Measurements from ENCODE around the gene ANXA1. TPM values are rescaled to one million over a fixed set of nuclear protein-coding genes. Genes with fewer than 3 reads are reported as not detected.

ANXA1 gene
- total and polyA plus RNA-seq, 10 of the 15 experiments (the other 5 are each of a cell fraction or from before 2014, with no cell fraction given): 6.6 to 30.1 (median 12.6) TPM

DNA sequence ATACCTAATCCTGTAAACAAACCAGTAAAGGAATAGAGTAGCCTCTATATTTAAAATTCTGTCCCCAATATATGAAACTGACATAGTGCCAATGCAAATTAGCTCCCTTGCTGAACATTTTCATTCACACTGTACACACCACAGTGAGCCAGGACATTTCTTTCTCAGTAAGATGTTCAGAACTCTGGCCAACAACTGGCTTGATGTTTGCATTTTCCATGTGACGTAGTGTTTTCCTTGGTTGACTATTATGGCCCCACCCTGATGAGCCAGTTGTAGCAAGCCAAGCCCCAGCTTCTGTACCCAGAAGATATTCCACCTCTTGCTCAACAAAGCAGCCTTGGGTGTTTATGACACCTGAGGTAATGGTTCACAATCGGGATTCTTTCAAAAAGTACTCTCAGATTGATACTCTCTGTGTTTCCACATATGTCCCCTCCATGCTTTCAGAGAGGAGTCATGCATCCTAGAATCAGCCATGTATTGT is 17.7 kb upstream of the ANXA1 start (continued):
- TF ChIP-seq, protein P1, sequence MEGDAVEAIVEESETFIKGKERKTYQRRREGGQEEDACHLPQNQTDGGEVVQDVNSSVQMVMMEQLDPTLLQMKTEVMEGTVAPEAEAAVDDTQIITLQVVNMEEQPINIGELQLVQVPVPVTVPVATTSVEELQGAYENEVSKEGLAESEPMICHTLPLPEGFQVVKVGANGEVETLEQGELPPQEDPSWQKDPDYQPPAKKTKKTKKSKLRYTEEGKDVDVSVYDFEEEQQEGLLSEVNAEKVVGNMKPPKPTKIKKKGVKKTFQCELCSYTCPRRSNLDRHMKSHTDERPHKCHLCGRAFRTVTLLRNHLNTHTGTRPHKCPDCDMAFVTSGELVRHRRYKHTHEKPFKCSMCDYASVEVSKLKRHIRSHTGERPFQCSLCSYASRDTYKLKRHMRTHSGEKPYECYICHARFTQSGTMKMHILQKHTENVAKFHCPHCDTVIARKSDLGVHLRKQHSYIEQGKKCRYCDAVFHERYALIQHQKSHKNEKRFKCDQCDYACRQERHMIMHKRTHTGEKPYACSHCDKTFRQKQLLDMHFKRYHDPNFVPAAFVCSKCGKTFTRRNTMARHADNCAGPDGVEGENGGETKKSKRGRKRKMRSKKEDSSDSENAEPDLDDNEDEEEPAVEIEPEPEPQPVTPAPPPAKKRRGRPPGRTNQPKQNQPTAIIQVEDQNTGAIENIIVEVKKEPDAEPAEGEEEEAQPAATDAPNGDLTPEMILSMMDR (IDR thresholded peaks at IDR 0.05 in 2 of 3, conservative IDR thresholded peaks at IDR 0.05 in 1 of 3; ENCODE audit: control insufficient read depth in 2 of 3, extremely low read depth in 1 of 3, insufficient read depth in 1 of 3, low read depth in 3 of 3, low read length in 3 of 3): no peak

DNA sequence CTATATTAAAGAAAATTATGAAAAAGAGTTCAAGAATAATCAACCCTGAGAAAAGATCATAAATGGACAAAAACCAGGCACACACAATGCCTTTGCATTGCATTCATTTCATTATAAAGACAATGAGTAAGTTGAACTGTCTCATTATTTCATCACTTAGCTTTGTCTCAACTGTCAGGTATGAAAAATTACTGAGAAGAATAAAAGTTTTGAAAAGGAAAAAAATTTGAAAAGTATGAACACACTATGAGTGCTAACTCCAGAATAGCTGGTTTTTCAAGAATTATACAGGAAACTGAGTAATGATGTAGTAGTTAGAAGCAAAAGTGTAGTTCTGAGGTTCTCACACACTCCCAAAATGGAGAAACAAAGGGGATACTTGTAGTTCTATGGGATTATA is 16.3 kb upstream of the ANXA1 start:
- TF ChIP-seq NR2F1 (conservative IDR thresholded peaks at IDR 0.05) (no peak), CHD4 (IDR thresholded peaks at IDR 0.05) (no peak), SMC3 (IDR thresholded peaks at IDR 0.05; ENCODE audit: borderline replicate concordance, low read length) (no peak), SIN3A (IDR thresholded peaks at IDR 0.05; ENCODE audit: low read depth, low read length) (no peak), FOS (IDR thresholded peaks at IDR 0.05; ENCODE audit: borderline replicate concordance, extremely low read depth, insufficient read length) (no peak), CBX3 (IDR thresholded peaks at IDR 0.05; ENCODE audit: borderline replicate concordance, low read depth) (no peak), NFIC (IDR thresholded peaks at IDR 0.05; ENCODE audit: low read depth, low read length) (no peak), RCOR1 (conservative IDR thresholded peaks at IDR 0.05; ENCODE audit: low read depth, low read length) (no peak), SMAD1 (IDR thresholded peaks at IDR 0.05; ENCODE audit: low read depth, partially characterized antibody) (no peak)
- TF ChIP-seq, protein P2, sequence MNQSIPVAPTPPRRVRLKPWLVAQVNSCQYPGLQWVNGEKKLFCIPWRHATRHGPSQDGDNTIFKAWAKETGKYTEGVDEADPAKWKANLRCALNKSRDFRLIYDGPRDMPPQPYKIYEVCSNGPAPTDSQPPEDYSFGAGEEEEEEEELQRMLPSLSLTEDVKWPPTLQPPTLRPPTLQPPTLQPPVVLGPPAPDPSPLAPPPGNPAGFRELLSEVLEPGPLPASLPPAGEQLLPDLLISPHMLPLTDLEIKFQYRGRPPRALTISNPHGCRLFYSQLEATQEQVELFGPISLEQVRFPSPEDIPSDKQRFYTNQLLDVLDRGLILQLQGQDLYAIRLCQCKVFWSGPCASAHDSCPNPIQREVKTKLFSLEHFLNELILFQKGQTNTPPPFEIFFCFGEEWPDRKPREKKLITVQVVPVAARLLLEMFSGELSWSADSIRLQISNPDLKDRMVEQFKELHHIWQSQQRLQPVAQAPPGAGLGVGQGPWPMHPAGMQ (IDR thresholded peaks at IDR 0.05; ENCODE audit: borderline replicate concordance): no peak
- Histone ChIP-seq H4K20me1 (ENCODE audit: control insufficient read depth, insufficient read depth) (no peaks in the 10 kb centered on the region), H3K36me3 (ENCODE audit: control insufficient read depth in 2 of 2, insufficient read depth in 2 of 2, low read length in 1 of 2) (no peaks in the 10 kb centered on the region), H3K9me3 (replicated peaks; ENCODE audit: control insufficient read depth, insufficient read depth, low read length) (no peaks in the 10 kb centered on the region; the same call in 2 of the 3 replicates), H3K4me3 (no peak overlapping the region), H3K27me3 (replicated peaks in 1 of 2; ENCODE audit: control insufficient read depth in 2 of 2, insufficient read depth in 2 of 2, low read length in 1 of 2) (no peaks in the 10 kb centered on the region), H3K4me2 (ENCODE audit: control insufficient read depth, insufficient read depth) (no peak overlapping the region), H3K9ac (ENCODE audit: control insufficient read depth, insufficient read depth, low read length) (no peak overlapping the region), H2AFZ (ENCODE audit: control insufficient read depth, low read depth, low read length) (no peak overlapping the region), H3K4me1 (ENCODE audit: control insufficient read depth, insufficient read depth, low read length) (peaks cover 3% of the 10 kb centered on the region; the same call in 1 of the 2 replicates), H3K79me2 (ENCODE audit: control insufficient read depth, insufficient read depth, low read length) (no peaks in the 10 kb centered on the region), H3K27ac (ENCODE audit: control insufficient read depth, insufficient read depth) (no peak overlapping the region)
- no TSS peak for BruUV-seq (replicated peaks)
- no peak for FAIRE-seq
- ChIA-PET CTCF (interaction anchor here (1.2 to 3.9 kb wide), 4 partner anchors 10 to 46 kb away, joined by 4 to 18 read pairs (median 6); no protein-coding TSS in a partner anchor), RAD21 (ENCODE audit: unreplicated experiment) (interaction anchor here (0.9 to 1.7 kb wide), 3 partner anchors 12 to 28 kb away, joined by 3 to 5 read pairs (median 3); no protein-coding TSS in a partner anchor), POLR2A (no interaction called here), SMC1A (ENCODE audit: uncharacterized antibody, unreplicated experiment) (interaction anchor here (1.0 to 3.5 kb wide), 11 partner anchors 8 to 46 kb away, joined by 3 to 17 read pairs (median 5); no protein-coding TSS in a partner anchor)
- ATAC-seq: no peak
- in situ Hi-C loops (cut with MboI) (no loop called here), intact Hi-C loops (cut with micrococcal nuclease; ENCODE audit: unreplicated experiment) (no loop called here)
- no peak for DNase-seq (ENCODE audit: low read depth, low spot score)

All from GM12878 (cell line).